Measurements from ENCODE around the gene AMER3.

DNA sequence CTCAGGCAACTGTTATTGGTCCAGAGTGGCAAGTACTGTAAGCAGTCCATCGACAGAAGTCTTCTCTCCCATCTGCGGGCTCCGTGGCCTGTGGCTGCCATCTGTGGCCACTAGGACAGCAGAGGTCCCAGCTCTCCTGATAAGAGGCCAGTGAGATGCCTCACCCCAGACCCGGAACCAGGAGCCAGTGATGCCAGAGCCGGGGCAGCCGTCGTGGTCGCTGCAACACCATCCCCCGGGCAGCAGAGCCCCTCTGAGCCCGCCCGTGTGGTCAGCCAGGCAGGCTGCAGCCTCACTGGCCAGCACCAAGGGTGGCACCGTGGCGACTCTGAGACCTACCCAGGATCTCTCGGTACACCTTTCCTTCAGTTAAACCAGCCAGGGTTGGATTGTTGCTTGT is 17.7 kb upstream of the AMER3 start:
- TF ChIP-seq EZH2 (IDR thresholded peaks at IDR 0.05; ENCODE audit: low read length, missing control alignments) = no peak
- TF ChIP-seq, protein P1, sequence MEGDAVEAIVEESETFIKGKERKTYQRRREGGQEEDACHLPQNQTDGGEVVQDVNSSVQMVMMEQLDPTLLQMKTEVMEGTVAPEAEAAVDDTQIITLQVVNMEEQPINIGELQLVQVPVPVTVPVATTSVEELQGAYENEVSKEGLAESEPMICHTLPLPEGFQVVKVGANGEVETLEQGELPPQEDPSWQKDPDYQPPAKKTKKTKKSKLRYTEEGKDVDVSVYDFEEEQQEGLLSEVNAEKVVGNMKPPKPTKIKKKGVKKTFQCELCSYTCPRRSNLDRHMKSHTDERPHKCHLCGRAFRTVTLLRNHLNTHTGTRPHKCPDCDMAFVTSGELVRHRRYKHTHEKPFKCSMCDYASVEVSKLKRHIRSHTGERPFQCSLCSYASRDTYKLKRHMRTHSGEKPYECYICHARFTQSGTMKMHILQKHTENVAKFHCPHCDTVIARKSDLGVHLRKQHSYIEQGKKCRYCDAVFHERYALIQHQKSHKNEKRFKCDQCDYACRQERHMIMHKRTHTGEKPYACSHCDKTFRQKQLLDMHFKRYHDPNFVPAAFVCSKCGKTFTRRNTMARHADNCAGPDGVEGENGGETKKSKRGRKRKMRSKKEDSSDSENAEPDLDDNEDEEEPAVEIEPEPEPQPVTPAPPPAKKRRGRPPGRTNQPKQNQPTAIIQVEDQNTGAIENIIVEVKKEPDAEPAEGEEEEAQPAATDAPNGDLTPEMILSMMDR (conservative IDR thresholded peaks at IDR 0.05 in 1 of 2, IDR thresholded peaks at IDR 0.05 in 1 of 2; ENCODE audit: low read depth in 1 of 2, low read length in 2 of 2) = no peak

All from fibroblast of lung (primary cell).